Neural cell (in vitro differentiated cells): ENCODE results near the gene TUBB8. TPM values are rescaled to one million over a fixed set of nuclear protein-coding genes. Genes with fewer than 3 reads are reported as not detected.

Experiments
- H2AFZ ChIP-seq: fragments of 200-600, 300-800 bp; sonication (generic), shearing (Covaris generic); 2 replicates; pipeline ENCODE4 v1.6.0; 2014; ENCODE audit warnings: low read depth, mild to moderate bottlenecking, antibody characterized with exemption, low read length, moderate library complexity
- H3F3A ChIP-seq: fragments of 200-600 bp; shearing (Covaris generic); 2 replicates; pipeline ENCODE4 v1.6.1; 2016; ENCODE audit warnings: mild to moderate bottlenecking, moderate library complexity, mixed read lengths, antibody characterized with exemption, low read length; ENCODE audit not compliant: insufficient read depth, poor library complexity, severe bottlenecking
- H3K27ac ChIP-seq: fragments of 200-600, 300-800 bp; sonication (generic), shearing (Covaris generic); 2 replicates; pipeline ENCODE4 v1.5.1; 2014; ENCODE audit warnings: mild to moderate bottlenecking, low read length, moderate library complexity
- H3K27me3 ChIP-seq: fragments of 300-800, 200-600 bp; sonication (generic), shearing (Covaris generic); 2 replicates; pipeline ENCODE4 v1.6.0; 2014; ENCODE audit warnings: mild to moderate bottlenecking, low read depth, low read length, moderate library complexity; ENCODE audit not compliant: insufficient read depth
- H3K36me3 ChIP-seq: fragments of 300-800, 200-600 bp; sonication (generic), shearing (Covaris generic); 2 replicates; pipeline ENCODE4 v1.5.1; 2014; ENCODE audit warnings: mild to moderate bottlenecking, antibody characterized with exemption, low read length, moderate library complexity; ENCODE audit not compliant: insufficient read depth
- H3K4me2 ChIP-seq: fragments of 300-800, 200-600 bp; sonication (generic), shearing (Covaris generic); 2 replicates; pipeline ENCODE4 v1.6.0; 2014; ENCODE audit warnings: mild to moderate bottlenecking, low read length
- H3K4me3 ChIP-seq: fragments of 300-800, 200-600 bp; sonication (generic), shearing (Covaris generic); 2 replicates; pipeline ENCODE4 v1.5.1; 2014; ENCODE audit warnings: mild to moderate bottlenecking, low read length, moderate library complexity
- H3K79me2 ChIP-seq: fragments of 200-600 bp; shearing (Covaris generic); replicated peaks from 2 replicates; pipeline ENCODE4 v1.6.0; 2014; ENCODE audit warnings: mild to moderate bottlenecking, low read length, moderate library complexity; ENCODE audit not compliant: insufficient read depth
- H3K9ac ChIP-seq: fragments of 300-800, 200-600 bp; sonication (generic), shearing (Covaris generic); 2 replicates; pipeline ENCODE4 v1.6.1; 2016; ENCODE audit warnings: mild to moderate bottlenecking, low read length, mixed read lengths
- H3K9me2 ChIP-seq: fragments of 200-600 bp; shearing (Covaris generic); 2 replicates; pipeline ENCODE4 v1.6.1; 2016; ENCODE audit warnings: mild to moderate bottlenecking, low read length, mixed read lengths; ENCODE audit not compliant: insufficient read depth
- H3K9me3 ChIP-seq: fragments of 200-600, 300-800 bp; sonication (generic), shearing (Covaris generic); 2 replicates; pipeline ENCODE4 v1.6.1; 2016; ENCODE audit warnings: mild to moderate bottlenecking, mixed run types, low read length, moderate library complexity, mixed read lengths
- H4K20me1 ChIP-seq: fragments of 200-600 bp; shearing (Covaris generic); 2 replicates; pipeline ENCODE4 v1.6.1; 2016; ENCODE audit warnings: mild to moderate bottlenecking, mixed run types; ENCODE audit not compliant: insufficient read depth
- CTCF ChIP-seq: fragments of 450-650 bp; IDR thresholded peaks from 2 replicates; pipeline ENCODE4 v1.5.1; 2014; ENCODE audit warnings: antibody characterized with exemption, mild to moderate bottlenecking, moderate library complexity; ENCODE audit not compliant: poor library complexity, severe bottlenecking
- EP300 ChIP-seq: fragments of 450-650 bp; conservative IDR thresholded peaks from 2 replicates; pipeline ENCODE4 v1.6.1; 2014; ENCODE audit warnings: antibody characterized with exemption, mild to moderate bottlenecking, moderate library complexity; ENCODE audit not compliant: poor library complexity, severe bottlenecking
- EZH2 ChIP-seq: fragments of 200-600, 300-800 bp; shearing (Covaris generic), sonication (generic); IDR thresholded peaks from 2 replicates; pipeline ENCODE4 v1.6.1; 2014; ENCODE audit warnings: antibody characterized with exemption, low read length, borderline replicate concordance, mild to moderate bottlenecking; ENCODE audit not compliant: insufficient read depth, poor library complexity, severe bottlenecking
- MXI1 ChIP-seq: fragments of 450-650 bp; conservative IDR thresholded peaks from 2 replicates; pipeline ENCODE4 v1.6.1; 2014; ENCODE audit warnings: antibody characterized with exemption, mild to moderate bottlenecking; ENCODE audit not compliant: poor library complexity, severe bottlenecking
- POLR2AphosphoS5 ChIP-seq: IDR thresholded peaks from 2 replicates; pipeline ENCODE4 v1.6.1; 2012
- RAD21 ChIP-seq: fragments of 450-650 bp; conservative IDR thresholded peaks from 2 replicates; pipeline ENCODE4 v1.6.1; 2014; ENCODE audit warnings: antibody characterized with exemption, mild to moderate bottlenecking, moderate library complexity
- SMC3 ChIP-seq: fragments of 450-650 bp; conservative IDR thresholded peaks from 2 replicates; pipeline ENCODE4 v1.6.1; 2014; ENCODE audit warnings: antibody characterized with exemption, mild to moderate bottlenecking, moderate library complexity; ENCODE audit not compliant: poor library complexity
- TAF1 ChIP-seq: IDR thresholded peaks from 2 replicates; pipeline ENCODE4 v1.6.1; 2012; ENCODE audit warnings: low read depth
- polyA plus RNA-seq: library from polyadenylated mRNA; depleted of rRNA; stranded (reverse); fragments of >200 nt; gene quantifications from 2 replicates; pipeline ENCODE4 v1.2.3, GENCODE V29; 2014
- TF ChIP-seq, protein P1 (sequence below): IDR thresholded peaks from 2 replicates; pipeline ENCODE4 v1.6.1; 2012; ENCODE audit warnings: borderline replicate concordance

The TUBB8 gene
- polyA plus RNA-seq, 1 donor from 2014 or later = 0.69 TPM

- no peaks in the 10 kb centered on the region for H3K27me3 ChIP-seq
- no peak overlapping the region for H2AFZ ChIP-seq
- no peaks in the 10 kb centered on the region for H4K20me1 ChIP-seq
- TF ChIP-seq, protein P1, sequence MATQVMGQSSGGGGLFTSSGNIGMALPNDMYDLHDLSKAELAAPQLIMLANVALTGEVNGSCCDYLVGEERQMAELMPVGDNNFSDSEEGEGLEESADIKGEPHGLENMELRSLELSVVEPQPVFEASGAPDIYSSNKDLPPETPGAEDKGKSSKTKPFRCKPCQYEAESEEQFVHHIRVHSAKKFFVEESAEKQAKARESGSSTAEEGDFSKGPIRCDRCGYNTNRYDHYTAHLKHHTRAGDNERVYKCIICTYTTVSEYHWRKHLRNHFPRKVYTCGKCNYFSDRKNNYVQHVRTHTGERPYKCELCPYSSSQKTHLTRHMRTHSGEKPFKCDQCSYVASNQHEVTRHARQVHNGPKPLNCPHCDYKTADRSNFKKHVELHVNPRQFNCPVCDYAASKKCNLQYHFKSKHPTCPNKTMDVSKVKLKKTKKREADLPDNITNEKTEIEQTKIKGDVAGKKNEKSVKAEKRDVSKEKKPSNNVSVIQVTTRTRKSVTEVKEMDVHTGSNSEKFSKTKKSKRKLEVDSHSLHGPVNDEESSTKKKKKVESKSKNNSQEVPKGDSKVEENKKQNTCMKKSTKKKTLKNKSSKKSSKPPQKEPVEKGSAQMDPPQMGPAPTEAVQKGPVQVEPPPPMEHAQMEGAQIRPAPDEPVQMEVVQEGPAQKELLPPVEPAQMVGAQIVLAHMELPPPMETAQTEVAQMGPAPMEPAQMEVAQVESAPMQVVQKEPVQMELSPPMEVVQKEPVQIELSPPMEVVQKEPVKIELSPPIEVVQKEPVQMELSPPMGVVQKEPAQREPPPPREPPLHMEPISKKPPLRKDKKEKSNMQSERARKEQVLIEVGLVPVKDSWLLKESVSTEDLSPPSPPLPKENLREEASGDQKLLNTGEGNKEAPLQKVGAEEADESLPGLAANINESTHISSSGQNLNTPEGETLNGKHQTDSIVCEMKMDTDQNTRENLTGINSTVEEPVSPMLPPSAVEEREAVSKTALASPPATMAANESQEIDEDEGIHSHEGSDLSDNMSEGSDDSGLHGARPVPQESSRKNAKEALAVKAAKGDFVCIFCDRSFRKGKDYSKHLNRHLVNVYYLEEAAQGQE = no peak
- TF ChIP-seq TAF1 (no peak), POLR2AphosphoS5 (no peak), EZH2 (no peak), CTCF (no peak), EP300 (no peak), SMC3 (no peak), MXI1 (no peak), RAD21 (no peak)
- H3K9me2 ChIP-seq = no peaks in the 10 kb centered on the region
- H3K79me2 ChIP-seq = no peaks in the 10 kb centered on the region
- no peak overlapping the region for H3K27ac ChIP-seq
- H3K4me2 ChIP-seq = no peak overlapping the region
- H3K36me3 ChIP-seq = no peaks in the 10 kb centered on the region
- H3K9ac ChIP-seq = no peak overlapping the region
- no peaks in the 10 kb centered on the region for H3K9me3 ChIP-seq
- no peaks in the 10 kb centered on the region for H3F3A ChIP-seq
- H3K4me3 ChIP-seq = no peak overlapping the region
These were observed 34.9 kb upstream of the TUBB8 start for GRCh38 chr10:83930-84530.

DNA sequence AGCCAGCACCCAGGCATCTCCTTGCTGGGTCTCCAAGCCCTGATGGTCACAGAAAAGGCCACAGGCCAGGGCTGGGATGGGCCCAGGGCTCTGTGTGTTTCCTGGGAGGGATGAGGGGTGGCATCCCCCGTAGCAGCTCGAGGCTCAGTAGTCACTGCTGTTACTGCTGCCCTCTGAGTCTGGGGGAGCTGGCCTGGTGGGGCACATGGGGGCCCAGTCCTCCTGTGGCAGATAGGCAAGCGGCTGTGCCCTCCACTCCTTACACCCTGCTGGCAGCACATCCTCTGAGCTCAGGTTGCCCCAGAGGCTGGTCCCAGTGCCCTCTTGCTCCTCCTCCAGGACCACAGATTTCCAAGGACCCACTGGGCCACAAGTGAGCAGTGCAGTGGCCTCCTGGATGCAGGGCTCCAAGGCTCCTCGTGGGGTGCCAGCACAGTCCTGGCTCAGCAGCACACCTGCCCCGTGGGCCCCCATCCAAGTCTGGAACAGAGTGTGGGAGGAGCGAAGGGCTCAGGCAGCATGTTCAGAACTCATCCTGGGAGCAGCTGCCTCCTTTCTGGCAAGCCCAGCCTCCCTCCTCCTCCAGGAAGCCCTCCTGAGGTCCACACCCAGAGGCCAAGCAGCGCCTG is 31.5 kb upstream of the TUBB8 start:
- no peak overlapping the region for H3K27ac ChIP-seq
- no peaks in the 10 kb centered on the region for H4K20me1 ChIP-seq
- no peaks in the 10 kb centered on the region for H3K9me2 ChIP-seq
- H3F3A ChIP-seq = no peaks in the 10 kb centered on the region
- TF ChIP-seq POLR2AphosphoS5 (no peak), EP300 (no peak), SMC3 (no peak), EZH2 (no peak), TAF1 (no peak), CTCF (no peak), RAD21 (no peak), MXI1 (no peak)
- TF ChIP-seq, protein P1 = no peak
- no peaks in the 10 kb centered on the region for H3K79me2 ChIP-seq
- H3K4me2 ChIP-seq = no peak overlapping the region
- H3K36me3 ChIP-seq = no peaks in the 10 kb centered on the region
- no peak overlapping the region for H3K4me3 ChIP-seq
- no peak overlapping the region for H3K9ac ChIP-seq
- no peaks in the 10 kb centered on the region for H3K9me3 ChIP-seq
- H3K27me3 ChIP-seq = peaks cover 7% of the 10 kb centered on the region
- no peak overlapping the region for H2AFZ ChIP-seq
